SH-SY5Y (cell line): ENCODE results near the gene HIRA.

ENCODE experiments used
- GATA2 ChIP-seq: IDR thresholded peaks from 2 replicates; pipeline ENCODE4 v1.6.1; 2011; ENCODE audit warnings: mild to moderate bottlenecking, low read depth, low read length
- GATA3 ChIP-seq: IDR thresholded peaks from 2 replicates; pipeline ENCODE4 v1.6.1; 2011; ENCODE audit warnings: low read depth, mild to moderate bottlenecking, low read length, moderate library complexity

DNA sequence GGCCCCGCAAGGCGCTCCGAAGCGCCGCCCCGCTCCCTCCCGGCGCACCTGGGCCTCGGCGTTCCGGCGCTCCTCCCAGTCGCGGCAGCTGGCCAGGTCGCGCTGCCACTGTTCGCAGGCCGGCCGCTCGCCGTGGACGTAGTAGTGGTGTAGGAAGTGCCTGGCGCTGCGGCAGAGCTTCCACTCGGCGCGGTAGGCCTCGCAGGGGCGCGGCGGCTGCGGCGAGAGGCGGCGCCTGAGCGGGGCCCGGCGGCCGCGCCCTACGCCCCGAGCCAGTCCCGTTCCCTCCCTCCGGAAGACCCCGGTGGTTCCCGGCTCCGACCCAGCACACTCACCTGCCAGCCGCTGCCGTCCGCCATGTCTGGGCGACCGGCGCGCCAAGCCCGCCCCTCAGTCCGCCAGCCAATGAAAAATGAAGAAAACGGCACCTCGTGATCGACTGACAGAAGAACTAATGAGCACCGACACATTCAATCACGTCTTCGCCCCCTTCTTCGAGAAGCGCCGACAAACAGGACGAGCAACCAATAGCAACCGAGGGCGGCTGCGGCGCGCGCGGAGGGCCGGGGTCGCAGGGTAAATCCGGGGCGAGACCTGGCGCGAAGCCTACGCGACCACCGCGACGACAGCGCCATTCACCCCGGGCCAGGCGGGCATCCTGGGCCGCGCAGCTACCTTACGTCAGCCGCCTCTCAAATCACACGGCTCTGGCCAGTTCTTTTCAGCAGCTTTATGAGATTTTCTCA lies 16.0 kb upstream of the HIRA start, which contains the start of gene C22orf39:
- TF ChIP-seq GATA2 = no peak
- TF ChIP-seq GATA3 = no peak
